Hepatocyte (in vitro differentiated cells): ENCODE results near the gene PSMD7. TPM values are rescaled to one million over a fixed set of nuclear protein-coding genes. Genes with fewer than 3 reads are reported as not detected.
"Not testable (repeated sequence)": the region's sequence is repeated elsewhere in the genome, so short reads cannot be mapped to it uniquely, and the experiment has no call there.

Experiments
- DNase-seq: peaks from one replicate; pipeline ENCODE4 v3.0.0-alpha.2; 2016; ENCODE audit warnings: low spot score
- H2AFZ ChIP-seq: fragments of 200-600 bp; sonication (generic); 2 replicates; pipeline ENCODE4 v1.6.0; 2016; ENCODE audit warnings: antibody characterized with exemption, mild to moderate bottlenecking
- H3K27ac ChIP-seq: fragments of 200-600 bp; sonication (generic); 2 replicates; pipeline ENCODE4 v1.5.1; 2016; ENCODE audit warnings: mild to moderate bottlenecking
- H3K27me3 ChIP-seq: fragments of 200-600 bp; sonication (generic); 2 replicates; pipeline ENCODE4 v1.6.1; 2016
- H3K36me3 ChIP-seq: fragments of 200-600 bp; sonication (generic); replicated peaks from 2 replicates; pipeline ENCODE4 v1.5.1; 2016; ENCODE audit warnings: low read depth; ENCODE audit not compliant: insufficient read depth
- H3K4me1 ChIP-seq: fragments of 200-600 bp; sonication (generic); 2 replicates; pipeline ENCODE4 v1.5.1; 2016; ENCODE audit warnings: mild to moderate bottlenecking, moderate library complexity; ENCODE audit not compliant: insufficient read depth
- H3K4me2 ChIP-seq: fragments of 200-600 bp; sonication (generic); 2 replicates; pipeline ENCODE4 v1.6.0; 2016
- H3K4me3 ChIP-seq: fragments of 200-600 bp; sonication (generic); 2 replicates; pipeline ENCODE4 v1.5.1; 2016; ENCODE audit warnings: mild to moderate bottlenecking
- H3K79me2 ChIP-seq: fragments of 200-600 bp; sonication (generic); 2 replicates; pipeline ENCODE4 v1.6.0; 2017; ENCODE audit warnings: mild to moderate bottlenecking
- H3K9me2 ChIP-seq: fragments of 200-600 bp; sonication (generic); replicated peaks from 2 replicates; pipeline ENCODE4 v1.6.0; 2017; ENCODE audit warnings: mild to moderate bottlenecking; ENCODE audit not compliant: insufficient read depth
- H3K9me3 ChIP-seq: fragments of 200-600 bp; sonication (generic); 2 replicates; pipeline ENCODE4 v1.5.1; 2016; ENCODE audit warnings: low read depth, mild to moderate bottlenecking
- H4K20me1 ChIP-seq: fragments of 200-600 bp; sonication (generic); 2 replicates; pipeline ENCODE4 v1.6.0; 2016; ENCODE audit warnings: mild to moderate bottlenecking; ENCODE audit not compliant: insufficient read depth, poor library complexity, severe bottlenecking
- CTCF ChIP-seq: fragments of 200-600 bp; sonication (generic); IDR thresholded peaks from 2 replicates; pipeline ENCODE4 v1.5.1; 2016; ENCODE audit warnings: antibody characterized with exemption, mild to moderate bottlenecking; ENCODE audit not compliant: poor library complexity
- EZH2 ChIP-seq: fragments of 200-600 bp; sonication (generic); IDR thresholded peaks from 2 replicates; pipeline ENCODE4 v1.6.1; 2016; ENCODE audit warnings: antibody characterized with exemption, mild to moderate bottlenecking, borderline replicate concordance
- EZH2phosphoT487 ChIP-seq: fragments of 200-600 bp; sonication (generic); IDR thresholded peaks from one replicate; pipeline ENCODE4 v1.6.1; 2018; ENCODE audit warnings: antibody characterized with exemption, mild to moderate bottlenecking, low read depth, moderate library complexity; ENCODE audit not compliant: unreplicated experiment, severe bottlenecking
- WGBS: methylation state at CpG from one replicate; pipeline ENCODE4 v1.1.6; 2016; ENCODE audit warnings: low lambda C conversion rate; ENCODE audit errors: missing lambda C conversion rate; 5-methylcytosine and 5-hydroxymethylcytosine counted together
- polyA plus RNA-seq: library from polyadenylated mRNA; unstranded; fragments of >200 nt; fragmentation: Nextera tagmentation; extraction: Ambion mirVana; gene quantifications from 2 replicates; pipeline ENCODE4 v1.2.1, GENCODE V29; 2016
- total RNA-seq: library from RNA; depleted of rRNA; stranded (reverse); fragments of >200 nt; gene quantifications from 2 replicates; pipeline ENCODE4 v1.2.3, GENCODE V29; 2014

Gene PSMD7
- total and polyA plus RNA-seq, 2 experiments from 2014 or later: 98.2 to 134 TPM

- Histone ChIP-seq H3K27ac (no peak overlapping the region), H3K9me3 (no peaks in the 10 kb centered on the region), H2AFZ (no peak overlapping the region), H3K4me2 (no peak overlapping the region), H3K9me2 (no peaks in the 10 kb centered on the region), H4K20me1 (no peaks in the 10 kb centered on the region), H3K4me1 (no peaks in the 10 kb centered on the region), H3K36me3 (no peaks in the 10 kb centered on the region), H3K27me3 (no peaks in the 10 kb centered on the region), H3K79me2 (no peaks in the 10 kb centered on the region), H3K4me3 (no peak overlapping the region)
- no peak for TF ChIP-seq CTCF
- TF ChIP-seq EZH2phosphoT487: no peak
- TF ChIP-seq EZH2: no peak
- DNase-seq: no peak
- 89% methylated on average over 6 of the region's 6 CpGs for WGBS
These were observed 24.1 kb downstream of the PSMD7 start for GRCh38 chr16:74320707-74321106.

DNA sequence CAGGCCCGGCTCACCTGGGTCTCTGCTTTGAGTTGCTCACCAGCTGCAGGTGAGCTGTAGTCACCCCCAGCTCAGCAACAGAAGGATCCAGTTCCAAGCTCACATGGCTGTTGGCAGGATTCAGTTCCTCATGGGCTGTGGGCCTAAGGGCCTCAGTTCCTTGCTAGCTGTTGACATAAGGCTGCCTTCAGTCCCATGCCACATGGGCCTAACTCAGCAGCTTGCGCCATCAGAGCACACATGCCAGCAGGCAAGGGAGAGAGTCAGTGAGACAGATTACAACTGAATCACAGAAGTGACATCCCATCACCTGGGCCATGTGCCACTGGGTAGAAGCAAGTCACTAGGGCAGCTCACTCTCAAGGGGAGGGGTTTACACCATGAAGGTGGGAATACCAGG, 24.7 kb downstream of the PSMD7 start:
- Histone ChIP-seq H3K36me3 (no peaks in the 10 kb centered on the region), H4K20me1 (no peaks in the 10 kb centered on the region), H3K79me2 (no peaks in the 10 kb centered on the region), H3K9me2 (no peaks in the 10 kb centered on the region), H3K27ac (no peak overlapping the region), H3K4me3 (no peak overlapping the region), H3K27me3 (no peaks in the 10 kb centered on the region), H3K4me1 (no peaks in the 10 kb centered on the region), H3K4me2 (no peak overlapping the region), H3K9me3 (no peaks in the 10 kb centered on the region), H2AFZ (no peak overlapping the region)
- 94% methylated on average over 2 of the region's 2 CpGs for WGBS
- TF ChIP-seq EZH2phosphoT487 (no peak), EZH2 (no peak), CTCF (no peak)
- no peak for DNase-seq

- H3K27me3 ChIP-seq: no peaks in the 10 kb centered on the region
- peak overlapping the region; percentile 32 for H3K27ac ChIP-seq
- H4K20me1 ChIP-seq: no peaks in the 10 kb centered on the region
- H3K36me3 ChIP-seq: no peaks in the 10 kb centered on the region
- no peak overlapping the region for H3K4me3 ChIP-seq
- no peaks in the 10 kb centered on the region for H3K4me1 ChIP-seq
- no peak for DNase-seq
- no peaks in the 10 kb centered on the region for H3K79me2 ChIP-seq
- H3K9me2 ChIP-seq: no peaks in the 10 kb centered on the region
- WGBS: 92% methylated on average over 7 of the region's 7 CpGs
- H3K9me3 ChIP-seq: no peaks in the 10 kb centered on the region
- TF ChIP-seq EZH2phosphoT487: no peak
- TF ChIP-seq CTCF: no peak
- TF ChIP-seq EZH2: no peak
- H3K4me2 ChIP-seq: no peak overlapping the region
- H2AFZ ChIP-seq: no peak overlapping the region
These were observed 25.7 kb downstream of the PSMD7 start for GRCh38 chr16:74322301-74322710.

GRCh38 chr16:74324777-74325176, 28.2 kb downstream of the PSMD7 start:
- not testable (repeated sequence) for H3K4me2 ChIP-seq, H4K20me1 ChIP-seq, DNase-seq, H3K4me1 ChIP-seq, H3K9me3 ChIP-seq, H3K79me2 ChIP-seq, H3K4me3 ChIP-seq, H3K9me2 ChIP-seq, H3K36me3 ChIP-seq, H3K27me3 ChIP-seq, H2AFZ ChIP-seq, H3K27ac ChIP-seq
- 97% methylated on average over 5 of the region's 5 CpGs for WGBS
